ENCODE data around the gene RC3H1. TPM values are rescaled to one million over a fixed set of nuclear protein-coding genes. Genes with fewer than 3 reads are reported as not detected.
A peak's percentile ranks its signal among the peaks of the same experiment; 100 is the strongest.
"Not testable (repeated sequence)": the region's sequence is repeated elsewhere in the genome, so short reads cannot be mapped to it uniquely, and the experiment has no call there.

The RC3H1 gene
- total RNA-seq, 1 donor from 2014 or later, result 33.6 TPM

DNA sequence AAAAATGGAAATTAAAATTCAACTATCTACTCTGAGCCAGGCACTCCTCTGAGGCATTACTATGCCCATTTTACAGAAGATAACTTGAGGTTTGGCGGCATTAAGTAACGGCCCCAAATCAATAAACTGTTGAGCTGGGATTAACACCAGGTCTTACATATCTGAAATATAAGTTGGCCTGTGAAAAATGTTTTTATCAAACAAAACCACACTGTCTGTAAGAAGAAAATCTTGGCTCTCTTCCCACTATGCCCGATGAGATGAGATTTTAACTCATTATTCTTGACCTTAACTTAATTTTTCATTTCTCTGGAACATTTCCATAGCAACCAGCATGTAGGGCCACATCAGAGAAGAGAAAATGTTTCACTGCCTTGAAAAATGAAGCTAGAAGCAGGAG is 21.8 kb downstream of the RC3H1 start:
- Mint-ChIP-seq H3K27me3 (ENCODE audit: unreplicated experiment) (no peaks in the 10 kb centered on the region), H3K9me3 (ENCODE audit: unreplicated experiment) (no peaks in the 10 kb centered on the region), H3K36me3 (ENCODE audit: unreplicated experiment) (peaks cover 5% of the 10 kb centered on the region), H3K27ac (ENCODE audit: unreplicated experiment) (peak overlapping the region; percentile 50), H3K4me3 (ENCODE audit: unreplicated experiment) (no peak overlapping the region), H3K4me1 (ENCODE audit: unreplicated experiment) (peaks cover 36% of the 10 kb centered on the region)
- TF ChIP-seq, protein P1, sequence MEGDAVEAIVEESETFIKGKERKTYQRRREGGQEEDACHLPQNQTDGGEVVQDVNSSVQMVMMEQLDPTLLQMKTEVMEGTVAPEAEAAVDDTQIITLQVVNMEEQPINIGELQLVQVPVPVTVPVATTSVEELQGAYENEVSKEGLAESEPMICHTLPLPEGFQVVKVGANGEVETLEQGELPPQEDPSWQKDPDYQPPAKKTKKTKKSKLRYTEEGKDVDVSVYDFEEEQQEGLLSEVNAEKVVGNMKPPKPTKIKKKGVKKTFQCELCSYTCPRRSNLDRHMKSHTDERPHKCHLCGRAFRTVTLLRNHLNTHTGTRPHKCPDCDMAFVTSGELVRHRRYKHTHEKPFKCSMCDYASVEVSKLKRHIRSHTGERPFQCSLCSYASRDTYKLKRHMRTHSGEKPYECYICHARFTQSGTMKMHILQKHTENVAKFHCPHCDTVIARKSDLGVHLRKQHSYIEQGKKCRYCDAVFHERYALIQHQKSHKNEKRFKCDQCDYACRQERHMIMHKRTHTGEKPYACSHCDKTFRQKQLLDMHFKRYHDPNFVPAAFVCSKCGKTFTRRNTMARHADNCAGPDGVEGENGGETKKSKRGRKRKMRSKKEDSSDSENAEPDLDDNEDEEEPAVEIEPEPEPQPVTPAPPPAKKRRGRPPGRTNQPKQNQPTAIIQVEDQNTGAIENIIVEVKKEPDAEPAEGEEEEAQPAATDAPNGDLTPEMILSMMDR (IDR thresholded peaks at IDR 0.05), result no peak
- no peak for DNase-seq (ENCODE audit: extremely low spot score, unreplicated experiment)

- Mint-ChIP-seq H3K27me3 (ENCODE audit: unreplicated experiment) (no peaks in the 10 kb centered on the region), H3K9me3 (ENCODE audit: unreplicated experiment) (no peaks in the 10 kb centered on the region), H3K36me3 (ENCODE audit: unreplicated experiment) (peaks cover 7% of the 10 kb centered on the region), H3K27ac (ENCODE audit: unreplicated experiment) (peak overlapping the region; percentile 5), H3K4me1 (ENCODE audit: unreplicated experiment) (peaks cover 32% of the 10 kb centered on the region), H3K4me3 (ENCODE audit: unreplicated experiment) (no peak overlapping the region)
- TF ChIP-seq, protein P1 (IDR thresholded peaks at IDR 0.05), result no peak
- DNase-seq (ENCODE audit: extremely low spot score, unreplicated experiment), result no peak
Measured at GRCh38 chr1:173997791-173998190, 24.4 kb downstream of the RC3H1 start.

- Mint-ChIP-seq H3K4me3 (ENCODE audit: unreplicated experiment) (no peak overlapping the region), H3K27ac (ENCODE audit: unreplicated experiment) (peak overlapping the region; percentile 23), H3K36me3 (ENCODE audit: unreplicated experiment) (peaks cover 14% of the 10 kb centered on the region), H3K9me3 (ENCODE audit: unreplicated experiment) (no peaks in the 10 kb centered on the region), H3K27me3 (ENCODE audit: unreplicated experiment) (no peaks in the 10 kb centered on the region), H3K4me1 (ENCODE audit: unreplicated experiment) (peaks cover 28% of the 10 kb centered on the region)
- TF ChIP-seq, protein P1 (IDR thresholded peaks at IDR 0.05), result no peak
- no peak for DNase-seq (ENCODE audit: extremely low spot score, unreplicated experiment)
Measured at GRCh38 chr1:173996995-173997394, 25.2 kb downstream of the RC3H1 start.

GRCh38 chr1:173995475-173995874 is 26.7 kb downstream of the RC3H1 start:
- Mint-ChIP-seq H3K27ac (ENCODE audit: unreplicated experiment) (no peak overlapping the region), H3K27me3 (ENCODE audit: unreplicated experiment) (no peaks in the 10 kb centered on the region), H3K36me3 (ENCODE audit: unreplicated experiment) (peaks cover 19% of the 10 kb centered on the region), H3K4me1 (ENCODE audit: unreplicated experiment) (peaks cover 18% of the 10 kb centered on the region), H3K4me3 (ENCODE audit: unreplicated experiment) (no peak overlapping the region), H3K9me3 (ENCODE audit: unreplicated experiment) (no peaks in the 10 kb centered on the region)
- TF ChIP-seq, protein P1 (IDR thresholded peaks at IDR 0.05), result no peak
- no peak for DNase-seq (ENCODE audit: extremely low spot score, unreplicated experiment)

GRCh38 chr1:173993948-173994347 is 28.2 kb downstream of the RC3H1 start:
- DNase-seq (ENCODE audit: extremely low spot score, unreplicated experiment); H3K27ac Mint-ChIP-seq (ENCODE audit: unreplicated experiment); H3K4me3 Mint-ChIP-seq (ENCODE audit: unreplicated experiment); H3K27me3 Mint-ChIP-seq (ENCODE audit: unreplicated experiment); H3K9me3 Mint-ChIP-seq (ENCODE audit: unreplicated experiment): not testable (repeated sequence)
- Mint-ChIP-seq H3K4me1 (ENCODE audit: unreplicated experiment) (peaks cover 14% of the 10 kb centered on the region), H3K36me3 (ENCODE audit: unreplicated experiment) (peaks cover 24% of the 10 kb centered on the region)

DNA sequence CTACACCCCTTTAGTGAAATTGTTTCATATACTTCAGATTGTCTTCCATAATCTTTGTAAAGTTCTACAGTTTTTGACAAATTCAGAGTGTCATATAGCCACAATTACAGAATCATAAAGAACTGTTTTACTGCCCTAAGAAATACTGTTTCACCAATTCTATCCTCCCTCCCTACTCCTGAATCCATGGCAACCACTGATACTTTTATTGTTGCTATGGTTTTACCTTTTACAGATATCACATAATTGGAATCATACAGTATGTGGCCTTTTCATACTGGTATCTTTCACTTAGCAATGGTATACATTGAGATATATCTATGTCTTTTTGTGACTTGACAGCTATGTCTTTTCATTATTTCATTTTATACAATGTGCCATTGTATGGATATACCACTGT is 34.1 kb downstream of the RC3H1 start:
- Mint-ChIP-seq H3K27me3 (ENCODE audit: unreplicated experiment) (no peaks in the 10 kb centered on the region), H3K4me3 (ENCODE audit: unreplicated experiment) (no peak overlapping the region), H3K27ac (ENCODE audit: unreplicated experiment) (no peak overlapping the region), H3K9me3 (ENCODE audit: unreplicated experiment) (no peaks in the 10 kb centered on the region), H3K36me3 (ENCODE audit: unreplicated experiment) (peaks cover 51% of the 10 kb centered on the region), H3K4me1 (ENCODE audit: unreplicated experiment) (no peaks in the 10 kb centered on the region)
- TF ChIP-seq, protein P1 (IDR thresholded peaks at IDR 0.05), result no peak
- DNase-seq (ENCODE audit: extremely low spot score, unreplicated experiment), result no peak
